ENCODE measurements around the gene RMRP.

Gene RMRP

DNA sequence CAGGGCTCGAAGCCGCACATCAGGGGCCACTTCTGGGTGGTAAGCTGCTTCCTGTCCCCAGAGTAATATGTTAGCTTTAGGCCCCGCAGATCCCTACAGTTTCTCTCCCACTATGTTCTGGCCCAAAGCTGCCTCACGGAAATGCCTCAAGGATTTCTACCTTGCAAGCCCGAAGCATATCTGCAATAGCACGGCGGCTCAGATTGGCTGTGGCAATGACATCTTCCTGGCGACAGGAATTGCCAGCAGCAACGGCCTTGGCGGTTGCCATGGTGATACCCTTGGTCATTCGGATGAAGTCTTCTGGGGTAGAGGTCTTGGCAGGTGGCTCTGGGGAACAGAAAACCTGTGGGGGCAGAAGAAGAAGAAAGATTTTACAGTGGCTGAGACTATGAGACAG is 42.2 kb upstream of the RMRP start:
- TF ChIP-seq, protein P1, sequence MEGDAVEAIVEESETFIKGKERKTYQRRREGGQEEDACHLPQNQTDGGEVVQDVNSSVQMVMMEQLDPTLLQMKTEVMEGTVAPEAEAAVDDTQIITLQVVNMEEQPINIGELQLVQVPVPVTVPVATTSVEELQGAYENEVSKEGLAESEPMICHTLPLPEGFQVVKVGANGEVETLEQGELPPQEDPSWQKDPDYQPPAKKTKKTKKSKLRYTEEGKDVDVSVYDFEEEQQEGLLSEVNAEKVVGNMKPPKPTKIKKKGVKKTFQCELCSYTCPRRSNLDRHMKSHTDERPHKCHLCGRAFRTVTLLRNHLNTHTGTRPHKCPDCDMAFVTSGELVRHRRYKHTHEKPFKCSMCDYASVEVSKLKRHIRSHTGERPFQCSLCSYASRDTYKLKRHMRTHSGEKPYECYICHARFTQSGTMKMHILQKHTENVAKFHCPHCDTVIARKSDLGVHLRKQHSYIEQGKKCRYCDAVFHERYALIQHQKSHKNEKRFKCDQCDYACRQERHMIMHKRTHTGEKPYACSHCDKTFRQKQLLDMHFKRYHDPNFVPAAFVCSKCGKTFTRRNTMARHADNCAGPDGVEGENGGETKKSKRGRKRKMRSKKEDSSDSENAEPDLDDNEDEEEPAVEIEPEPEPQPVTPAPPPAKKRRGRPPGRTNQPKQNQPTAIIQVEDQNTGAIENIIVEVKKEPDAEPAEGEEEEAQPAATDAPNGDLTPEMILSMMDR (conservative IDR thresholded peaks at IDR 0.05), result no peak
- no peak overlapping the region for H3K27ac ChIP-seq

DNA sequence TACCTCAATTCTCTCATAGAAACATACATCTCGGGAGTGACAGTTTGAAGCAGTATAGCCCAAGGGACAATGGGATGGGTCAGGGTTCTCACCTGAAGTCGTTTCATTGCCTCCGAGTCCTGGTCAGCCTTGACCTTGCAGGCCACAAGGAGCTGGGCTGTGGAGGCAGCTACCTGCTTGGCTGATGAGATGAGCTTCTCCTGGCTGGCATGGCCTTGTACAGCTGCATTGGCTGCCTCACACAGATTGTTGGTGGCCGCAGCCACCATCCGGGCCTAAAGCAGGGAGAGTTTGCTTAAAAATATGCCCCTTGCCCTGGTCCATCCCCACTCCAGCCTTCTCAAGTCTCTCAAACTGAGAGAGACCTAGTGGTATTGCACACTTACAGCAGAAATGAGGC is 40.4 kb upstream of the RMRP start:
- TF ChIP-seq, protein P1 (conservative IDR thresholded peaks at IDR 0.05), result no peak
- no peak overlapping the region for H3K27ac ChIP-seq

DNA sequence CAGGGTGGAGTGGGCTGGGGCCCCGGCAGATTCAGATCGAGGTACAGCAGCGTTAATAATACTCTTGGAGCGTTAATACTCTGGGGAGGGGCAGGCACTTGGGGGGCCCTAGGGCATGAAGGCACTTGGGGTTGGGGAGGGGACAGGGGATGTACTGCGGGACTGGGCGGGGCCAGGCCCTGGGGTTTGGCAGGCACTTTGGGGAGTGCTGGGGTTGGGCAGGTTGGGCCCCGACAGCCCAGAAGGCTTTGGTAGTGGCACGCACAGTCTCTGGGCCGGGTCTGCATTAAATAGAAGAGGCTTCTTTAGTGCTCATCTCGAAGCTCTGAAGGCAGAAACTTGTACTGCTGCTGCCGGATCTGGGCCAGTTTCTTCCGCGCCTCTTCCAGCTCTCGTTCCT is 39.7 kb upstream of the RMRP start:
- TF ChIP-seq, protein P1 (conservative IDR thresholded peaks at IDR 0.05), result no peak
- no peak overlapping the region for H3K27ac ChIP-seq

DNA sequence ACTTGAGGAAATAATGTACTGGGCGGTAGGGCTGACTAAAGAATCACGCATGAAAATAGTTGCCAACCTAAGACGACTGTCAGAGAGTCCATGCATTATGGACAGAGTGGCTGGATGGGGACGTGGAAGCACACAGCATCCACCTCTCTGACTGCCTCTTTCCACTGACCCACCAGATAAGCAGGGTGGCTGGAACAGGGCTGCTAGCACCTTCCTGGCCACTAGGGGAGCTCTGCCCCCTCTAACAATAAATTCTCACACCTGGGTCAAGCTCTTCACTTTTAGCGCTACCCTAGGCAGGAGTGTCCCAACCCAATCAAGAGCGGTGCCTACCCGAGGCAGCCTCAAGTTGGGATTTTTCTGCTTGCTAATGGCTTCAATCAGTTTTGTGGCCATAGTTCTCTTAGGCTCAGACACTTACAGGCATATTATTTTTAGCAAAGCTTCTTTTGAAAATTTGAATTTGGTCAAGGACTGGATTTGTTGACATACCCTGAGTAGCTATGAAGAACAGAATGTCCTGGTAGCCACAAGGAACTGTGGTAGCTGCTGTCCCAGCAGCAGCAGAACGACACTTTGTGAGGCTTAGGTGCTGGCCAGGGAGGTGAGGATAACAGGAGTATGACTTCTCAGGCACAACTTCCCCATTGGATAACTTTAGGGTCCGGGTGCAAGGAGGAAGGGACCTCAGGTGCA is 38.8 kb upstream of the RMRP start:
- TF ChIP-seq, protein P1 (conservative IDR thresholded peaks at IDR 0.05), result peak; percentile 97
- no peak overlapping the region for H3K27ac ChIP-seq

DNA sequence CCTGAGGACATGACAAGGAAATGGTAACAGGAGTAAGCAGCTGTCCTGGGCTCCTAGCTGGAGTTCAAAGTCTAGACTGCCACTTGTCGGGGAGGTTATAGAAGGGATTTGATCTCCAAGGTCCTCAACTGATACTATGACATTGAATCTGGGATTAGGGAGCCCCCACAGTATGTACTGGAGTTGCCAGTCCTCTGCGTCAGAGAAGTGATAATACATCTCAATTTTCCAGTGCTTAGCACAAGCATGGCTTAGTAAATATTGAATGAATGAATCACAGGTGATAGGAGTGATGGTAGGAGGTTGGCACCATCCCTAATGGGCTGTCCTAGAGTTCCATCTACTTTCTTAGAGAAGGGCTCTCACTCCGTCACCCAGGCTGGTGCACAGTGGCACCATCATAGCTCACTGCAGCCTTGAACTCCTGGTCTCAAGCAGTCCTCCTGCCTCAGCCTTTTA is 38.2 kb upstream of the RMRP start:
- no peak overlapping the region for H3K27ac ChIP-seq
- TF ChIP-seq, protein P1 (conservative IDR thresholded peaks at IDR 0.05), result no peak

DNA sequence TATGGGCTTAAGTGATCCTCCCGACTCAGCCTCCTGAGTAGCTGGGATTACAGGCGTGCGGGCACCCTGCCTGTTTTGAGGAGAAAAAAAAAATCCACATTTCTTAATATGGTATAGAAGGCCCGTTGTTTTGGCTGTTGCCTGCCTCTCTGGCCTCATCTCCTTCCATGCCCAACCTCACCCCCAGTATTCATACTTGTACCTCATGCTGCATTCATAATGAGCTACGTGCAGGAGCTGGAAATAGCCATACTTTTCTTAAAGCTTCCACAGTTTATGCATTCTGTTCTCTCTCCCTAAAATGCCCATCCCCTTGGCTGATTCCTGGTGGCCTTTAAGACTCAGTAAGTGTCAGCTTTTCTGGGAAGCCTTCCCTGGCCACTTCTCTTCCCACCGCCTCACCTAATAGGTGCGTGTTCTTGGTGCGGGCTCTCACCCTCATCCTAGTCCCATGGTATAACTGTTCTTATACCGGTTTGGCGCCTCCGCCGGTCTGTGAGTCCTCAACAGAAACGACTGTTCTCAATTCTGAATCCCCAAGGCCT is 34.0 kb upstream of the RMRP start:
- TF ChIP-seq, protein P1 (conservative IDR thresholded peaks at IDR 0.05), result no peak
- peak overlapping the region; percentile 86; the same call in 1 of the 2 replicates for H3K27ac ChIP-seq

DNA sequence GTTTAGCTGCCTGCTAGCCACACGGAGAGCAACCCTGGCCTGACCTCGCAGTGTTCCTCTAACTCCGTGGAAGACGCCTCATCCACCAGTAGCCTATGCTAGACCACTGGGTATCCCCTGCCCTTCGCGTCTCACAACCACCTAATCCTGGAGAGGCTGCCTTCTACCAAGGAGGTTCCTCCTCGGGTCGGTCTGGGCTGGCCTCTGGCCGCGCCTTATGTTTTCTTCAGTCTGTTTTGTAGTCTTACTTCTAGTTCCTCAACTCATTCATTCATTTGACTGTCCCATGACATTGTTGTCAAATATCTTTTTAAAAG is 33.5 kb upstream of the RMRP start:
- peak overlapping the region; percentile 86 for H3K27ac ChIP-seq
- TF ChIP-seq, protein P1 (conservative IDR thresholded peaks at IDR 0.05), result no peak

Data from VCaP (cell line).